HG02870 (cell line): ENCODE data around the gene MRGPRG.
"Not testable (repeated sequence)": the region's sequence is repeated elsewhere in the genome, so short reads cannot be mapped to it uniquely, and the experiment has no call there.

ENCODE experiments used
- ATAC-seq: cut with Tn5 transposase; IDR thresholded peaks from one replicate; pipeline ENCODE4 v1.9.1; 2021; ENCODE audit warnings: mild to moderate bottlenecking, moderate library complexity; ENCODE audit not compliant: unreplicated experiment

MRGPRG gene, protein sequence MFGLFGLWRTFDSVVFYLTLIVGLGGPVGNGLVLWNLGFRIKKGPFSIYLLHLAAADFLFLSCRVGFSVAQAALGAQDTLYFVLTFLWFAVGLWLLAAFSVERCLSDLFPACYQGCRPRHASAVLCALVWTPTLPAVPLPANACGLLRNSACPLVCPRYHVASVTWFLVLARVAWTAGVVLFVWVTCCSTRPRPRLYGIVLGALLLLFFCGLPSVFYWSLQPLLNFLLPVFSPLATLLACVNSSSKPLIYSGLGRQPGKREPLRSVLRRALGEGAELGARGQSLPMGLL

GRCh38 chr11:3218483-3219280 lies at the start of gene MRGPRG:
MRGPRG (minus strand) TSS chr11:3218813; CDS start chr11:3218813, 0 bp downstream.
- ATAC-seq = no peak

GRCh38 chr11:3262548-3262947 lies 43.9 kb upstream of the MRGPRG start:
- not testable (repeated sequence) for ATAC-seq

DNA sequence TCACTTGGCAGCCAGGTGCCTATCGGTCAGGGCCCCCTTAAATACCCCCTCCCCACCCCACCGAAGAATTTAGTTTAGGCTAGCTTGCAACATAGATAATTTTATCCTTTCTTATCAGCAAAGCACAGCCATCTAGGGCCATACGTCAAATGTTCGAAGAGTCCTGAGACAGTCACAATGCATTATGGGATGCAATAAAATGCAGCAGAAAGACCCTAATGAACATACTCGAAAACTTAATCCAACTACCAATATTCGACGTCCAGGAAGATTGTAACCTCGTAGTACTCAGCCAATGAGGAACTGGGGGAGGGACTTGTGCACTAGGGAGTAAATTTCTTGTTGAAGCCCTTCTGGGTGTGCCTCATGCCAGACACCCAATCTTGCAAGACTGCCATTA lies 43.2 kb upstream of the MRGPRG start:
- ATAC-seq = not testable (repeated sequence)

DNA sequence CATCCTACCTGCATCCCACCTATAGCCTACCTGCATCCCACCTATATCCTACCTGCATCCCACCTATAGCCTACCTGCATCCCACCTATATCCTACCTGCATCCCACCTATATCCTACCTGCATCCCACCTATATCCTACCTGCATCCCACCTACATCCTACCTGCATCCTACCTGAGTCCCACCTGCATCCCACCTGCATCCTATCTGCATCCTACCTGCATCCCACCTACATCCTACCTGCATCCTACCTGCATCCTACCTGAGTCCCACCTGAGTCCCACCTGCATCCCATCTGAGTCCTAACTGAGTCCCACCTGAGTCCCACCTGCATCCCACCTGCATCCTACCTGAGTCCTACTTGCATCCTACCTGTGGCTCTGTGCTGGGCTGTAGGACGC lies 38.9 kb upstream of the MRGPRG start:
- ATAC-seq = not testable (repeated sequence)

DNA sequence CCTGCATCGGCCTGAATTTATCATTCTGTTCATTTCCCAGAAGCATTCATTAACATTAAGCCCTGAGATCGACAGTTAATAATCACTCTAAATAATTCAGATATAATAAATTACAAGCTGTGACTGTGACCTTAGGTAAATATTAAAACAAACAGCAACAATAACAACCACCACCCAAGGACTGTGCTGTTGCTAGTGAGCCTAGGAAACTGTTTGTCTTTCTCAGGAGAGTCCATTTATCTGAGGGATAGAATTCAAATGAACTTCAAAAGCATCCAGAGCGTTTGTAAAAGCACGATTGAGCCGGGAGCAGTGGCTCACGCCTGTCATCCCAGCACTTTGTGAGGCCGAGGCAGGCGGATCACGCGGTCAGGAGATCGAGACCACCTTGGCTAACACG lies 36.6 kb upstream of the MRGPRG start:
- ATAC-seq = not testable (repeated sequence)

GRCh38 chr11:3254773-3255172 lies 36.2 kb upstream of the MRGPRG start:
- ATAC-seq = not testable (repeated sequence)

GRCh38 chr11:3245071-3245470 lies 26.5 kb upstream of the MRGPRG start:
- ATAC-seq = no peak

- no peak for ATAC-seq
Measured at GRCh38 chr11:3243880-3244279, 25.3 kb upstream of the MRGPRG start.

DNA sequence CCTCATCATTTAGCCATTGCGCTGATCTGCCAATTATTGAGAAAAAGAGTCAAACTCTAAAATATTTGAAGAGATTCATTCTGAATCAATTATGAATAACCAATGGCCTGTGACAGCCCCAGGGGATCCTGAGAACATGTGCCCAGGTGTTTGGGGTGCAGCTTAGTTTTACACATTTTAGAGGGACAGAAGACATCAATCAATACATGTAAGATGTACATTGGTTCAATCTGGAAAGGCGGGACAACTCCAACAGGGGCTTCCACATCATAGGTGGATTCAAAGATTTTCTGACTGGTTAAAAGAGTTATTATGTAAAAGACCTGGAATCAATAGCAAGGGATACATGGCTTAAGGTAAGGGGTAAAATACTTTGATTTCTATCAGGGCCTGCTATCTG lies 18.5 kb upstream of the MRGPRG start:
- ATAC-seq = no peak

- ATAC-seq = no peak
Measured at GRCh38 chr11:3234846-3235245, 16.2 kb upstream of the MRGPRG start.

DNA sequence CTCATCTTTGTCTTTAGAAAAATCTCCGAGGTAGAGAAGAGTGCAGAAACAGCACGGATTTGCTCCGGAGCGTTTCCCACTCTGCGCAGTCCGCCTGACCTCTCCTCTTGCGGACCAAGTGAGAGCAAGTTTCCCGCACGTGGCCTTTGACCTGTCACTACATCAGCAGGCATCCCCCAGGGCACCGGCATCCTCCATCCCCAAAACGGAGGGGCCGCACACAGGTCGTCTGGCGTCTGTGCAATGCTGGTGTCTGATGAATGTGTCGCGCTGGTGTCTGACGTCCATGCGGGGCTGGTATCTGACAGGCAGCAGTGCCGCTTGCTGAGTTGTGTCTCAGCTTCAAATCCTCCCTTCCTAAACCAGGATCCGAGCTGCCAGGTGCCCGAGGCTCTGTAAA lies 14.3 kb upstream of the MRGPRG start:
- ATAC-seq = no peak

DNA sequence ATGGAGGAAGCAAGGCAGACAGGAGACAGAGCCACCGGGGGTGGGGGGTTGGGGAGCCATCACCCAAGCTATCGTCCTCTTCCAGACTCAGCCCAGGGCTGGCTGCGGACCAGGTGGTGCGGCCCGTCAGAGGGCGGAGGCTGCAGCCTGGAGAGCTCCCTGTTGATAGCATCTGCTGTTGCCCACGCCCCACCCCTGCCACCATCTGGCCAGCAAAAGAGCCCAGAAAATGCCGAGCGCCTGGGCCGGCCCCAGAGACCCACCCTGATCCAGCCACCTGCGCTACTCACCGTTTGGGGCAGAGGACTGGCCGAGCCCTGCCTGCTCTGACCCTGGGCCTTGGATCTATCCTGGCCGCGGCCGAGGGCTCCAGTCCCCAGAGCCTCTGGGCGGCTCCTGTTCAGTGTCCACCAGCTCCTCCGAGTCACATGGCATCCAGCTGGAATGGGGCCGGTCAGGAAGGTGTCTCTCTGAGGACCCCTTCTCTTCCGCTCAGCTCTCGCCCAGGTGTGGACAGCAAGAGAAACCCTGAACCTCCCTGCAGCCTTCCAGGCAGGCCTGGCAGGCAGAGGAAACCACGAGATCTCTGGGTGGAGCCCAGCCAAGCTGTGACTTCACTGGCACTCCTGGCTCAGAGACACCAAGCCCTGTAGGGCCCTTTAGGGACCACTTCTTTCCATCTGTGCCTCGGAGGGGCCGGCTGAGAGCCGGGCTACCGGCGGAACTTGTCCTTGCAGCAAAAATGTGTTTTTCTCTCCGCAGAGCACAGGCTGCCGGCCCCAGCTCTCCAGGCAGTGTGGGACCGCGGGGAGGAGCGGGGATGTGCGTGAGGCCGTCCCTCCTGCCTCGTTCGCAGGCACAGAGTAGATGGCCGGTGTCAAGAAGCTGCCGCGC lies 13.5 kb upstream of the MRGPRG start, which contains the start of gene MRGPRE:
Gene MRGPRE (minus strand): TSS at position 567 of the 894 bp plus-strand sequence. CDS start 3,618 bp downstream, outside the sequence.
- no peak for ATAC-seq

DNA sequence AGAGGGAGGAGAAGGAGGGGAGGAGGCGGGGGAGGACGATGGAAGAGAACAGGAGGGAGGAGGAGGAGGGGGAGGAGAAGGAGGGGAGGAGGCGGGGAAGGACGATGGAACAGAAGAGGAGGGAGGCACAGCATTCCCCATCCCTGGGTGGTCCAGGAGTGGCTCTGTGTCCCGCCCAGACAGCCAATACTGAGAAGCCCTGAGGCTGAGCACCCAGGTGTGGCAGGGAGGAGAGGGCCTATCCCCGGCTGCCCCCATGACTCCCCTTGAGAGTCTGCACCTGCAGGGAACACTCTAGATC lies 12.9 kb upstream of the MRGPRG start:
- ATAC-seq = no peak

GRCh38 chr11:3230636-3231549 lies 12.3 kb upstream of the MRGPRG start:
- ATAC-seq = no peak

- no peak for ATAC-seq
Measured at GRCh38 chr11:3229673-3230630, 11.3 kb upstream of the MRGPRG start.

GRCh38 chr11:3228445-3228829 lies 9.8 kb upstream of the MRGPRG start:
- no peak for ATAC-seq

DNA sequence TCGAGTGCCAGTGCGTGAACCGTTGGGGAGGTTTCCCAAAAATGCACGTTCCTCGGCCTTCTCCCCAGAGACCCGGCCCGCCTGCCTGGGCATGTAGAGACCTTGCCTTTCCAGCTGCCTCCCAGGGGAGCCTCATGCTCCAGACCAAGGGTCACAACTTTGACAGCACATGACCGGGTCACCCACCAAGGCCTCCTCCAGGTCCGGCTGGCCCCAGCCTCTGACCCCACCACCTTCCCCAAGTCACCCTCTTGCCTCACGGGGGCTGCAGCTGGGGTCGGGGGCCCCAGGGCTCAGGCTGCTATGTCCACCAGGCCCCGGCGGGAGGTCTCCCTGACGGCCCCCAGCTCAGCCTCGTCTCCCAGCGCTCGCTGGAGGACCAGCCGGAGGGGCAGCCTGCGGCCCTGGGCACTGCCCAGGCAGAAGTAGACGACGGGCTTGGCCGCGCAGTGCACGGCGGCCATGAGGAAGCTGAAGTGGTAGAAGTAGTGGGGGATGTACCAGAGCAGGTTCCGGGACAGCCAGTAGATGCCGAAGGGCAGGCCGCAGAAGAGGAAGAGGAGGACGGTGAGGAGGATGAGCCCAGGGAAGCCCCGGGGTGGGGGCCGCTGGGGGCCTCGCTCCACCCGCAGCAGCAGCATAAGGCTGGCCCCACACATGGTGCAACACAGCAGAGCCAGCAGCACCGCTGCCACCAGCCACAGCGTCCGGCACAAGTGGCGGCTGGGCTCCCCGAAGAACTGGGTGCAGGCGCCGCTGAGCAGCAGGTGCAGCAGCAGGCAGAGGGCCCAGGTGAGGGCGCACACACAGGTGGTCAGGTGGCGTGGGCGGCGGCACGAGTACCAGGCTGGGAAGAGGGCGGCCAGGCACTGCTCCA lies 9.2 kb upstream of the MRGPRG start:
- ATAC-seq = no peak
